GM23338 (cell line): Measurements from ENCODE around the gene ZBTB39. TPM values are rescaled to one million over a fixed set of nuclear protein-coding genes. Genes with fewer than 3 reads are reported as not detected.

Experiments used
- ATAC-seq: fragments of 200-7000 bp; cut with Tn5 transposase; 3 replicates; pipeline ENCODE4 v1.9.1; 2020
- DNase-seq: peaks from one replicate; pipeline ENCODE4 v3.0.0-alpha.2; 2015; ENCODE audit warnings: low spot score
- H2AFZ ChIP-seq: fragments of 200-600 bp; sonication (generic); 2 replicates; pipeline ENCODE4 v1.8.0; 2016; ENCODE audit warnings: antibody characterized with exemption, mild to moderate bottlenecking, moderate library complexity
- H3F3A ChIP-seq: fragments of 200-600 bp; sonication (generic); replicated peaks from 2 replicates; pipeline ENCODE4 v1.8.0; 2017; ENCODE audit warnings: antibody characterized with exemption, mixed run types, low read depth
- H3K27ac ChIP-seq: fragments of 200-600 bp; sonication (generic); 2 replicates; pipeline ENCODE4 v1.6.1; 2016; ENCODE audit warnings: low read depth
- H3K27me3 ChIP-seq: fragments of 200-600 bp; sonication (generic); 2 replicates; pipeline ENCODE4 v1.8.0; 2016; ENCODE audit warnings: mild to moderate bottlenecking, mixed run types, moderate library complexity; ENCODE audit not compliant: insufficient read depth
- H3K36me3 ChIP-seq: fragments of 200-600 bp; sonication (generic); 2 replicates; pipeline ENCODE4 v1.8.0; 2016; ENCODE audit warnings: mild to moderate bottlenecking; ENCODE audit not compliant: insufficient read depth
- H3K4me1 ChIP-seq: fragments of 200-600 bp; sonication (generic); 2 replicates; pipeline ENCODE4 v1.8.0; 2016; ENCODE audit warnings: mild to moderate bottlenecking, moderate library complexity; ENCODE audit not compliant: insufficient read depth
- H3K4me2 ChIP-seq: fragments of 200-600 bp; sonication (generic); 2 replicates; pipeline ENCODE4 v1.7.1; 2017; ENCODE audit warnings: mixed run types
- H3K4me3 ChIP-seq: fragments of 200-600 bp; sonication (generic); 2 replicates; pipeline ENCODE4 v1.6.1; 2016; ENCODE audit warnings: mixed run types
- H3K79me2 ChIP-seq: fragments of 200-600 bp; sonication (generic); replicated peaks from 2 replicates; pipeline ENCODE4 v1.8.0; 2017; ENCODE audit warnings: mild to moderate bottlenecking; ENCODE audit not compliant: insufficient read depth
- H3K9me2 ChIP-seq: fragments of 200-600 bp; sonication (generic); 2 replicates; pipeline ENCODE4 v1.8.0; 2017; ENCODE audit not compliant: insufficient read depth
- H4K20me1 ChIP-seq: fragments of 200-600 bp; sonication (generic); replicated peaks from 2 replicates; pipeline ENCODE4 v1.8.0; 2017; ENCODE audit warnings: mild to moderate bottlenecking; ENCODE audit not compliant: insufficient read depth
- H3K27ac Mint-ChIP-seq: 2 replicates; pipeline ENCODE4 v1.8.0; 2020; ENCODE audit warnings: inconsistent platforms, mild to moderate bottlenecking, moderate library complexity, mixed read lengths
- H3K27me3 Mint-ChIP-seq: 3 replicates; pipeline ENCODE4 v1.8.0; 2022; ENCODE audit warnings: low read depth, mild to moderate bottlenecking, moderate library complexity, mixed read lengths, inconsistent platforms; ENCODE audit not compliant: insufficient read depth, poor library complexity
- H3K36me3 Mint-ChIP-seq: 3 replicates; pipeline ENCODE4 v1.8.0; 2021; ENCODE audit warnings: low read depth, mild to moderate bottlenecking, inconsistent platforms, moderate library complexity, mixed read lengths
- H3K4me1 Mint-ChIP-seq: 3 replicates; pipeline ENCODE4 v1.8.0; 2020; ENCODE audit warnings: mild to moderate bottlenecking, inconsistent platforms, mixed read lengths
- H3K4me3 Mint-ChIP-seq: 3 replicates; pipeline ENCODE4 v1.8.0; 2021; ENCODE audit warnings: moderate library complexity, mild to moderate bottlenecking, inconsistent platforms, mixed read lengths
- H3K9me3 Mint-ChIP-seq: 3 replicates; pipeline ENCODE4 v1.8.0; 2020; ENCODE audit warnings: moderate library complexity, mild to moderate bottlenecking, inconsistent platforms, mixed read lengths
- CREB1 ChIP-seq: fragments of 250-450 bp; sonication (Bioruptor Pico); IDR thresholded peaks from 2 replicates; pipeline ENCODE4 v1.5.0; 2020; ENCODE audit warnings: low read depth, mild to moderate bottlenecking, moderate library complexity
- CTCF ChIP-seq, 2 experiments: fragments of 200-600 bp in 1 of 2; sonication (generic) in 1 of 2; conservative IDR thresholded peaks; 2 replicates each; pipeline versions ENCODE4 v1.5.1 to v1.6.1; 2016 to 2017; ENCODE audit warnings: antibody characterized with exemption in 2 of 2, low read depth in 2 of 2, mild to moderate bottlenecking in 2 of 2, moderate library complexity in 1 of 2
- ETS1 ChIP-seq: IDR thresholded peaks from 2 replicates; pipeline ENCODE4 v1.6.1; 2016; ENCODE audit warnings: antibody characterized with exemption
- EZH2 ChIP-seq: fragments of 200-600 bp; sonication (generic); IDR thresholded peaks from one replicate; pipeline ENCODE4 v1.8.0; 2017; ENCODE audit warnings: antibody characterized with exemption, mild to moderate bottlenecking, low read depth; ENCODE audit not compliant: unreplicated experiment
- EZH2phosphoT487 ChIP-seq: fragments of 200-600 bp; sonication (generic); IDR thresholded peaks from one replicate; pipeline ENCODE4 v1.8.1; 2018; ENCODE audit warnings: antibody characterized with exemption; ENCODE audit not compliant: unreplicated experiment
- JUNB ChIP-seq: IDR thresholded peaks from one replicate; pipeline ENCODE4 v1.6.1; 2016; ENCODE audit warnings: antibody characterized with exemption; ENCODE audit not compliant: unreplicated experiment
- NANOG ChIP-seq: IDR thresholded peaks from 2 replicates; pipeline ENCODE4 v1.6.1; 2016; ENCODE audit warnings: antibody characterized with exemption, borderline replicate concordance
- POLR2AphosphoS5 ChIP-seq: IDR thresholded peaks from 2 replicates; pipeline ENCODE4 v1.6.1; 2016; ENCODE audit warnings: antibody characterized with exemption, low read depth
- REST ChIP-seq: IDR thresholded peaks from one replicate; pipeline ENCODE4 v1.6.1; 2018; ENCODE audit warnings: antibody characterized with exemption; ENCODE audit not compliant: unreplicated experiment
- STAT1 ChIP-seq: IDR thresholded peaks from one replicate; pipeline ENCODE4 v1.6.1; 2016; ENCODE audit warnings: antibody characterized with exemption; ENCODE audit not compliant: unreplicated experiment
- ZNF114 ChIP-seq: fragments of 250-450 bp; sonication (Bioruptor Pico); IDR thresholded peaks from 2 replicates; pipeline ENCODE4 v1.5.0; 2020; ENCODE audit warnings: mild to moderate bottlenecking, moderate library complexity
- ZNF331 ChIP-seq: fragments of 250-450 bp; sonication (Bioruptor Pico); IDR thresholded peaks from 2 replicates; pipeline ENCODE4 v1.5.0; 2020; ENCODE audit warnings: low read depth, mild to moderate bottlenecking, moderate library complexity
- ZNF462 ChIP-seq: fragments of 250-450 bp; sonication (Bioruptor Pico); IDR thresholded peaks from 2 replicates; pipeline ENCODE4 v1.5.0; 2020; ENCODE audit warnings: mild to moderate bottlenecking, moderate library complexity
- polyA plus RNA-seq: library from polyadenylated mRNA; unstranded; fragments of >200 nt; fragmentation: Nextera tagmentation; extraction: Ambion mirVana; gene quantifications from 2 replicates; pipeline ENCODE4 v1.2.1, GENCODE V29; 2016
- total RNA-seq: library from RNA; depleted of rRNA; stranded (reverse); fragments of >200 nt; shearing (Covaris generic); gene quantifications from 2 replicates; pipeline ENCODE4 v1.2.3, GENCODE V29; 2014

Gene ZBTB39
- total and polyA plus RNA-seq, 2 experiments from 2014 or later: 6.6 to 26.7 TPM

- no peaks in the 10 kb centered on the region for H3K79me2 ChIP-seq
- H3K27ac ChIP-seq: no peak overlapping the region
- no peak overlapping the region for H3K4me3 Mint-ChIP-seq
- no peaks in the 10 kb centered on the region for H3K36me3 ChIP-seq
- peaks cover 5% of the 10 kb centered on the region for H3K27me3 Mint-ChIP-seq
- no peaks in the 10 kb centered on the region for H3K9me3 Mint-ChIP-seq
- ATAC-seq (no peak), DNase-seq (no peak)
- TF ChIP-seq CREB1 (no peak), ZNF462 (CRISPR knock-in tag) (no peak), JUNB (no peak), CTCF (conservative IDR thresholded peaks at IDR 0.05; ENCODE audit: low read depth in 2 of 2) (no peak), EZH2phosphoT487 (no peak), ETS1 (no peak), ZNF331 (CRISPR knock-in tag) (no peak), REST (no peak), STAT1 (no peak), NANOG (no peak), EZH2 (no peak), POLR2AphosphoS5 (no peak), ZNF114 (CRISPR knock-in tag) (no peak)
- peaks cover 5% of the 10 kb centered on the region for H3K4me1 Mint-ChIP-seq
- no peaks in the 10 kb centered on the region for H3K36me3 Mint-ChIP-seq
- no peaks in the 10 kb centered on the region for H3K27me3 ChIP-seq
- H3K9me2 ChIP-seq: peaks cover 10% of the 10 kb centered on the region
- no peak overlapping the region for H3K4me3 ChIP-seq
- no peak overlapping the region for H3K4me2 ChIP-seq
- H4K20me1 ChIP-seq: no peaks in the 10 kb centered on the region
- no peak overlapping the region for H3K27ac Mint-ChIP-seq
- H3K4me1 ChIP-seq: no peaks in the 10 kb centered on the region
- no peak overlapping the region for H2AFZ ChIP-seq
- H3F3A ChIP-seq: no peaks in the 10 kb centered on the region
Observed at GRCh38 chr12:57040750-57041149, 34.4 kb upstream of the ZBTB39 start.
